ENCODE measurements around the gene FAM20C.

DNA sequence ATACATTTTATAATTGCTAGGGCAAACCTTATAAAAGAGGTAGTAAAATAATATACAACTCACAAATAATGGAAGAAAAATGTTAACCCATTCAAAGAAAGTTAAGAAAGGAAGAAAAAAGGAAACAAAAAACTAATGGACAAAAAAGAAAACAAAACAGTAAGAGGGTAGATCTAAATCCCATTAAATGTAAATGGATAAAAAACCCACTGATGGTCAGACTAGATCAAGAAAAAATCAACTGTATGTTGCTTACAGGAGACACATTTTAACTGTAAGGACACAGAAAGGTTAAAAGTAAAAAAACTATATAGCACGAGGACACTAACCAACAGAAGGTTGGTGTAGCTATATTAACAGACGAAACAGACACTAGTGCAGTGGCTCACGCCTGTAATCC, 115.6 kb downstream of the FAM20C start:
- TF ChIP-seq, protein P1, sequence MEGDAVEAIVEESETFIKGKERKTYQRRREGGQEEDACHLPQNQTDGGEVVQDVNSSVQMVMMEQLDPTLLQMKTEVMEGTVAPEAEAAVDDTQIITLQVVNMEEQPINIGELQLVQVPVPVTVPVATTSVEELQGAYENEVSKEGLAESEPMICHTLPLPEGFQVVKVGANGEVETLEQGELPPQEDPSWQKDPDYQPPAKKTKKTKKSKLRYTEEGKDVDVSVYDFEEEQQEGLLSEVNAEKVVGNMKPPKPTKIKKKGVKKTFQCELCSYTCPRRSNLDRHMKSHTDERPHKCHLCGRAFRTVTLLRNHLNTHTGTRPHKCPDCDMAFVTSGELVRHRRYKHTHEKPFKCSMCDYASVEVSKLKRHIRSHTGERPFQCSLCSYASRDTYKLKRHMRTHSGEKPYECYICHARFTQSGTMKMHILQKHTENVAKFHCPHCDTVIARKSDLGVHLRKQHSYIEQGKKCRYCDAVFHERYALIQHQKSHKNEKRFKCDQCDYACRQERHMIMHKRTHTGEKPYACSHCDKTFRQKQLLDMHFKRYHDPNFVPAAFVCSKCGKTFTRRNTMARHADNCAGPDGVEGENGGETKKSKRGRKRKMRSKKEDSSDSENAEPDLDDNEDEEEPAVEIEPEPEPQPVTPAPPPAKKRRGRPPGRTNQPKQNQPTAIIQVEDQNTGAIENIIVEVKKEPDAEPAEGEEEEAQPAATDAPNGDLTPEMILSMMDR (conservative IDR thresholded peaks at IDR 0.05; ENCODE audit: low read depth, low read length), result no peak
- TF ChIP-seq EZH2 (IDR thresholded peaks at IDR 0.05; ENCODE audit: borderline replicate concordance, low read depth, low read length, poor library complexity, severe bottlenecking), result no peak

Data from A673 (cell line).